Activated T-helper 17 cell treated with anti-CD3 and anti-CD28 coated beads, Interleukin-2, amount 50 U/mL, for 72 hours (primary cell): ENCODE results near the gene HGF. TPM values are rescaled to one million over a fixed set of nuclear protein-coding genes. Genes with fewer than 3 reads are reported as not detected.

Experiments
- ATAC-seq: fragments of 150-1000 bp; cut with Tn5 transposase; replicated peaks from 2 replicates; pipeline ENCODE4 v1.10.0; 2021; ENCODE audit warnings: mild to moderate bottlenecking, moderate library complexity
- H3K27ac Mint-ChIP-seq: one replicate; pipeline ENCODE4 v1.8.0; 2022; ENCODE audit warnings: mixed read lengths
- H3K27me3 Mint-ChIP-seq: one replicate; pipeline ENCODE4 v1.8.0; 2022; ENCODE audit warnings: mixed read lengths
- H3K36me3 Mint-ChIP-seq: one replicate; pipeline ENCODE4 v1.8.0; 2022; ENCODE audit warnings: low read depth, mild to moderate bottlenecking, mixed read lengths
- H3K4me1 Mint-ChIP-seq: one replicate; pipeline ENCODE4 v1.8.0; 2022; ENCODE audit warnings: mixed read lengths
- H3K4me3 Mint-ChIP-seq: one replicate; pipeline ENCODE4 v1.8.0; 2022; ENCODE audit warnings: mild to moderate bottlenecking, mixed read lengths
- H3K9me3 Mint-ChIP-seq: one replicate; pipeline ENCODE4 v1.8.0; 2022; ENCODE audit warnings: mixed read lengths
- total RNA-seq, 2 donors: library from RNA; stranded (reverse); gene quantifications; one replicate each; pipeline ENCODE4 v1.2.3, GENCODE V29; 2022

The HGF gene
- total RNA-seq, 2 donors from 2014 or later: not detected

GRCh38 chr7:81788246-81788645 is 18.4 kb upstream of the HGF start:
- Mint-ChIP-seq H3K4me1 (no peaks in the 10 kb centered on the region), H3K27ac (no peak overlapping the region), H3K4me3 (no peak overlapping the region), H3K36me3 (no peaks in the 10 kb centered on the region), H3K9me3 (no peaks in the 10 kb centered on the region), H3K27me3 (no peaks in the 10 kb centered on the region)
- ATAC-seq: no peak

GRCh38 chr7:81783818-81784217 is 14.0 kb upstream of the HGF start:
- no peak overlapping the region for H3K27ac Mint-ChIP-seq
- no peaks in the 10 kb centered on the region for H3K4me1 Mint-ChIP-seq
- H3K4me3 Mint-ChIP-seq: no peak overlapping the region
- no peak for ATAC-seq
- H3K27me3 Mint-ChIP-seq: no peaks in the 10 kb centered on the region
- no peaks in the 10 kb centered on the region for H3K36me3 Mint-ChIP-seq
- no peaks in the 10 kb centered on the region for H3K9me3 Mint-ChIP-seq

- ATAC-seq: no peak
- Mint-ChIP-seq H3K4me1 (no peaks in the 10 kb centered on the region), H3K27me3 (no peaks in the 10 kb centered on the region), H3K36me3 (no peaks in the 10 kb centered on the region), H3K9me3 (no peaks in the 10 kb centered on the region), H3K4me3 (no peak overlapping the region), H3K27ac (no peak overlapping the region)
Measured at GRCh38 chr7:81780914-81781693, 11.3 kb upstream of the HGF start.

GRCh38 chr7:81779706-81780105 is 9.9 kb upstream of the HGF start:
- Mint-ChIP-seq H3K4me1 (no peaks in the 10 kb centered on the region), H3K27me3 (no peaks in the 10 kb centered on the region), H3K9me3 (no peaks in the 10 kb centered on the region), H3K27ac (no peak overlapping the region), H3K4me3 (no peak overlapping the region), H3K36me3 (no peaks in the 10 kb centered on the region)
- ATAC-seq: no peak

- Mint-ChIP-seq H3K4me3 (no peak overlapping the region), H3K27me3 (no peaks in the 10 kb centered on the region), H3K36me3 (no peaks in the 10 kb centered on the region), H3K9me3 (peaks cover 3% of the 10 kb centered on the region), H3K4me1 (no peaks in the 10 kb centered on the region), H3K27ac (no peak overlapping the region)
- no peak for ATAC-seq
Measured at GRCh38 chr7:81777697-81778096, 7.8 kb upstream of the HGF start.

- peaks cover 3% of the 10 kb centered on the region for H3K9me3 Mint-ChIP-seq
- no peak overlapping the region for H3K4me3 Mint-ChIP-seq
- H3K4me1 Mint-ChIP-seq: no peaks in the 10 kb centered on the region
- no peak for ATAC-seq
- H3K36me3 Mint-ChIP-seq: no peaks in the 10 kb centered on the region
- H3K27me3 Mint-ChIP-seq: no peaks in the 10 kb centered on the region
- H3K27ac Mint-ChIP-seq: no peak overlapping the region
Measured at GRCh38 chr7:81776948-81777630, 7.2 kb upstream of the HGF start.

- Mint-ChIP-seq H3K27ac (no peak overlapping the region), H3K36me3 (no peaks in the 10 kb centered on the region), H3K9me3 (peaks cover 3% of the 10 kb centered on the region), H3K4me1 (no peaks in the 10 kb centered on the region), H3K27me3 (no peaks in the 10 kb centered on the region), H3K4me3 (no peak overlapping the region)
- ATAC-seq: no peak
Measured at GRCh38 chr7:81776161-81776560, 6.3 kb upstream of the HGF start.

DNA sequence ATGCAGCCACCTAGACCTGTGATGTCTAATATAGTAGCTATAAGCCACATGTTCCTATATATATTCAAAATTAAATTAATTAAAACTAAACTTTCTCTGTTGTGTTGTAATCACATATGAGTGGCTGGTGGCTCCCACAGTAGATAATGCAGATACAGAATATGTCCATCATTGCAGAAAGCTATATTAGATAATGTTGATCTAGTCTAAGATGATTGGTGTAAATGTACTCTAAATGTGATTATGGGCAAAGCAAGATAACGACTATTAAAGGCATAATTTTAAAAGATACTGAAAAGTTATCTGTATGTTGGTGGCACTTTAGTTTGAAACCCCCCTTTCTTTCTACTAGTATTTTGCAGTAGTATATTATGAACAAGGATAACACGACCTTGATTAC is 5.7 kb upstream of the HGF start:
- Mint-ChIP-seq H3K4me1 (no peaks in the 10 kb centered on the region), H3K9me3 (peaks cover 3% of the 10 kb centered on the region), H3K27ac (no peak overlapping the region), H3K36me3 (no peaks in the 10 kb centered on the region), H3K4me3 (no peak overlapping the region), H3K27me3 (no peaks in the 10 kb centered on the region)
- ATAC-seq: no peak

GRCh38 chr7:81774551-81774950 is 4.7 kb upstream of the HGF start:
- Mint-ChIP-seq H3K27me3 (no peaks in the 10 kb centered on the region), H3K36me3 (no peaks in the 10 kb centered on the region), H3K9me3 (peaks cover 6% of the 10 kb centered on the region), H3K4me3 (no peak overlapping the region), H3K27ac (no peak overlapping the region), H3K4me1 (no peaks in the 10 kb centered on the region)
- ATAC-seq: no peak

- H3K27me3 Mint-ChIP-seq: no peaks in the 10 kb centered on the region
- H3K36me3 Mint-ChIP-seq: no peaks in the 10 kb centered on the region
- no peak overlapping the region for H3K27ac Mint-ChIP-seq
- ATAC-seq: no peak
- no peaks in the 10 kb centered on the region for H3K4me1 Mint-ChIP-seq
- H3K4me3 Mint-ChIP-seq: no peak overlapping the region
- H3K9me3 Mint-ChIP-seq: peaks cover 13% of the 10 kb centered on the region
Measured at GRCh38 chr7:81770728-81771223, 929 bp upstream of the HGF start.

DNA sequence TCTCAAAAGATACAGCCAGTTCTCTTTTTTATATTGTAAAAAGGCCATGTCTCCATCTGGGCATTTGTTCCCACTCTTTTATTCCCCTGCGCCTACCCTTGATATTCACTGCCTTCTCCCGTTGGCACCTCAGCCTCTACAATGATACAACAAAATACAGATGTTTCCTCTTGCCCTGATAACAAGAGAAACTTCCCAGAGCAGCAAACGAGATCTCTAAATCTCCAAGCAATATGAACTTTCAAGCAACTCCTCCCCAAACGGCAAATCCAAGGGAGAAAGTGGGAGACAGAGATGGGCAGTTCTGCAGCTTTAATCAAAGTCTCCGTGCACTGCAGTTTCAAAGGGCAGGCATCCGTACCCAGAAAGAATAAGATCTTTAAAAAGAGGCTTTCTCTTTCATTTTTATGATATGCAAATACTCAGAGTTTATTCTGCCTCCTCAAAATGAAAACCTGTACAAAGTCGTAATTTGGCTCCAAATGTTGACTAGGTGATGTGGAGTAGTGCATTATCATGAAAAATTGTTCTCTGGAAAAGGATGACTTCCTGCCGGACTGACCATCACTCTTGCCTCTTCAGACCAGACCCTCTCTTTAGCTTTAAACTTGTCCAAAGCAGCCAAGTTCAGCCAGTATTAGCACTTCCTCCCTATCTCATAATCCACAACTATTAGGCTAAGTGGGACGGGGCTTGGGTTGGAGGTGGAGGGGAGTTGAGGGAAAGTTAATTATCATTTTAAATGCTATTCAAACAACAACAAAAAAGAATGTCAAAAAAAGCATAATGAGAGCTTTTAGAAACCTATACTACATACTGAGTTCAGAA is 682 bp downstream of the HGF start:
- ATAC-seq: no peak
- no peaks in the 10 kb centered on the region for H3K27me3 Mint-ChIP-seq
- H3K4me3 Mint-ChIP-seq: no peak overlapping the region
- H3K4me1 Mint-ChIP-seq: no peaks in the 10 kb centered on the region
- no peaks in the 10 kb centered on the region for H3K36me3 Mint-ChIP-seq
- H3K9me3 Mint-ChIP-seq: peaks cover 13% of the 10 kb centered on the region
- no peak overlapping the region for H3K27ac Mint-ChIP-seq

DNA sequence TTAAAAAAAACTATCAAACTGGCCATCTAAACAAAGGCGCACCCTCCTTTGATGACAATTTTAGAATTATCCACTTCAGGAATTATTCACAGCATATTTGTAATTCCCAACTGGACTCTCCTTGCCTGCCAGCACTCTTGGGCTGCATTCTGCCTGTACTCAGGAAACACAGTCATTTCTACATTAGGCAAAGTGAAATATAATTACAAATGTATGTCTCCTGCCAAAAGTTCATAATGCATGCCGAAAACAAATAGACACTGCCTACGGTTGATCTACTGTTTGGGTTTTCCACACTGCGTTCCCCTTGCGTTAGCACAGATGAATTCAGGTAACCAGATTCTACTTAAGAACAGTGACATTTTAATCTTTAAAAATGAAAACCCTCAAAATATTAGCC is 1.9 kb downstream of the HGF start:
- no peaks in the 10 kb centered on the region for H3K4me1 Mint-ChIP-seq
- no peak overlapping the region for H3K27ac Mint-ChIP-seq
- no peaks in the 10 kb centered on the region for H3K27me3 Mint-ChIP-seq

GRCh38 chr7:81761821-81762220 is 8.0 kb downstream of the HGF start:
- Mint-ChIP-seq H3K4me3 (no peak overlapping the region), H3K36me3 (no peaks in the 10 kb centered on the region), H3K27ac (no peak overlapping the region), H3K27me3 (no peaks in the 10 kb centered on the region), H3K9me3 (peaks cover 6% of the 10 kb centered on the region), H3K4me1 (no peaks in the 10 kb centered on the region)
- ATAC-seq: no peak

More for the DNA sequence above, 1.9 kb downstream of the HGF start:
- ATAC-seq: no peak
- peaks cover 9% of the 10 kb centered on the region for H3K9me3 Mint-ChIP-seq
- no peak overlapping the region for H3K4me3 Mint-ChIP-seq
- H3K36me3 Mint-ChIP-seq: no peaks in the 10 kb centered on the region

DNA sequence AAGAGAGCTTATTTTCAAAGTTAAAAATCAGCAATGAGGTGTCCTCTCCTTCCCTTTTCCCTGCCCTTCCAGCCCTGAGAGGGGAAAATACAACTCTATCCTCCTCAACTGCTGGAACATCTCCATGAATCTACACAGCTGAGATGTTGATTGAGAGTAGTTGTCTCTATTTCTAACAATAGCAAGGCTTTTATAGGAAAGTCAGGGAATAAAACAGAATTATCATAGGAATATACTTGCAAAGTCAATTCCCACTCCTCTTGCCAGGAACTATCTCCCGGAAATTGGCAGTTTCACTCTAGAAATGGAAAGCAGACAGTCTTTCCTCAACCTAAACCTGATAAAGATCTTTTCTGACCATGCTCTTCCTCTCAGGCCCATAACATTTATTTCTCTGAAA is 8.8 kb downstream of the HGF start:
- Mint-ChIP-seq H3K36me3 (no peaks in the 10 kb centered on the region), H3K27me3 (no peaks in the 10 kb centered on the region), H3K4me1 (no peaks in the 10 kb centered on the region), H3K27ac (no peak overlapping the region), H3K9me3 (peaks cover 3% of the 10 kb centered on the region), H3K4me3 (no peak overlapping the region)
- no peak for ATAC-seq
